ENCODE results near the gene GNPTG. TPM values are rescaled to one million over a fixed set of nuclear protein-coding genes. Genes with fewer than 3 reads are reported as not detected.

GNPTG gene
- total RNA-seq, 1 experiment from 2014 or later: 20.9 TPM

GRCh38 chr16:1308036-1308976 lies 43.4 kb upstream of the GNPTG start:
- Histone ChIP-seq H3K4me3 (ENCODE audit: low read depth, low read length, poor library complexity, severe bottlenecking) (peak overlapping the region; percentile 95), H3K27me3 (replicated peaks; ENCODE audit: insufficient read depth, low read depth, low read length, poor library complexity) (no peaks in the 10 kb centered on the region), H3K27ac (ENCODE audit: low read depth, low read length, poor library complexity, severe bottlenecking) (peak overlapping the region; percentile 100), H3K9me3 (ENCODE audit: low read depth, low read length, poor library complexity, severe bottlenecking) (no peaks in the 10 kb centered on the region), H3K4me1 (ENCODE audit: insufficient read depth, low read length, poor library complexity, severe bottlenecking) (peaks cover 8% of the 10 kb centered on the region), H3K36me3 (ENCODE audit: insufficient read depth, low read length, poor library complexity, severe bottlenecking) (peaks cover 16% of the 10 kb centered on the region)
- intact Hi-C loops (cut with micrococcal nuclease; ENCODE audit: unreplicated experiment): no loop called here
- ChIA-PET POLR2A (ENCODE audit: low non-redundant PET) (interaction anchor here (0.6 kb wide), 1 partner anchor 397 kb away, joined by 3 read pairs; no protein-coding TSS in a partner anchor), CTCF (no interaction called here)
- BruUV-seq (replicated peaks): no TSS peak
- TF ChIP-seq EZH2 (IDR thresholded peaks at IDR 0.05; ENCODE audit: borderline replicate concordance, low read depth, low read length, poor library complexity, severe bottlenecking): no peak
- no peak for TF ChIP-seq CTCF (conservative IDR thresholded peaks at IDR 0.05; ENCODE audit: low read depth, low read length)
- DNase-seq (ENCODE audit: low spot score): peak; percentile 73

- TF ChIP-seq EZH2 (IDR thresholded peaks at IDR 0.05; ENCODE audit: borderline replicate concordance, low read depth, low read length, poor library complexity, severe bottlenecking): no peak
- TF ChIP-seq CTCF (conservative IDR thresholded peaks at IDR 0.05; ENCODE audit: low read depth, low read length): no peak
- H3K27ac ChIP-seq (ENCODE audit: low read depth, low read length, poor library complexity, severe bottlenecking): peak within 1 kb of the TSS; percentile 100
- intact Hi-C loops (cut with micrococcal nuclease; ENCODE audit: unreplicated experiment): no loop called here
- POLR2A ChIA-PET (ENCODE audit: low non-redundant PET): interaction anchor here (0.6 kb wide), 1 partner anchor 396 kb away, joined by 3 read pairs; no protein-coding TSS in a partner anchor
- peaks cover 24% of the 10 kb centered on the region for H3K36me3 ChIP-seq (ENCODE audit: insufficient read depth, low read length, poor library complexity, severe bottlenecking)
- H3K4me3 ChIP-seq (ENCODE audit: low read depth, low read length, poor library complexity, severe bottlenecking): peak within 1 kb of the TSS; percentile 95
- no peaks in the 10 kb centered on the region for H3K9me3 ChIP-seq (ENCODE audit: low read depth, low read length, poor library complexity, severe bottlenecking)
- peak; percentile 99 for DNase-seq (ENCODE audit: low spot score)
- peaks cover 8% of the 10 kb centered on the region for H3K4me1 ChIP-seq (ENCODE audit: insufficient read depth, low read length, poor library complexity, severe bottlenecking)
- CTCF ChIA-PET: no interaction called here
- BruUV-seq (replicated peaks): no TSS peak
- H3K27me3 ChIP-seq (replicated peaks; ENCODE audit: insufficient read depth, low read depth, low read length, poor library complexity): no peaks in the 10 kb centered on the region
Observed at GRCh38 chr16:1308977-1309885, 42.5 kb upstream of the GNPTG start, which contains the start of gene UBE2I. UBE2I (plus strand) TSS chr16:1309636; CDS start chr16:1314031, 4,395 bp downstream.
